Measurements from ENCODE around the gene COL4A2. TPM values are rescaled to one million over a fixed set of nuclear protein-coding genes. Genes with fewer than 3 reads are reported as not detected.

The COL4A2 gene
- total RNA-seq, 2 donors from 2014 or later = not detected

DNA sequence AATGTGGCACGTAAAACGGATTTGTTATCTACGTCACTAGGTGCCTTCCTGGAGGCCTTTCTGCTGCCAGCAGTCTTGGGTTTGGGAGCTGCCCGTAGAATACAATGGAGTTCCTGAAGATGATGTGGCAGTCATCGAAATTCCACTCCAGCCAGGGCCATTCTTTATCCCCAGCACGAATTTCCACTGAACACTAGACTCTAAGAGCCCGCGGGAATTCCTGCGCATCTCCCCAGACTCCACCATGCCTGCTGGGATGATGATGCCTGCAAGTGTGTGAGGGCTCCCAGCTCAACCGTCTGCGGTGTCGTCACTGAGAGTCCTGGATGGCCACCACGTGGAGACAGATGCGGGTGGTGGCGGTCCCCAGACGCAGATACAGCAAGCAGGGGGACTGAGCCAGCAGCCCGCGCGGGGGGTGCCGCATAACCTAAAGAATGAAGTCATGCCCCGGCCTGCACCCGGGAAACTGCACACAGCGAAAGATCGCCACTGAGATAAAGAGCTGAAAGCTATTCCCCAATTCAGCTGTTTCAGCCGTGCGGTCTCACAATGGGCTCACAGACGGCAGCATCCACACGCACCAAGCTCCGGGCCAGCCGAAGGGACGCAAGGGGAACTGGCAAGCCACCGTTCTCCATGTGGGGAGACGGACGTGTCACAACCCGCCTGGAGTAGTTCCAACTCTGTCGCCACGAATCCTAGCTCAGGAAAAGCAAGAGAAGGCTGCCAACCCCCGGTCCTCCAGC is 41.2 kb upstream of the COL4A2 start:
- Mint-ChIP-seq H3K9me3 (no peaks in the 10 kb centered on the region), H3K36me3 (ENCODE audit: insufficient read depth in 2 of 2) (no peaks in the 10 kb centered on the region), H3K27ac (no peak overlapping the region), H3K4me1 (ENCODE audit: low read depth) (no peaks in the 10 kb centered on the region), H3K4me3 (no peak overlapping the region), H3K27me3 (ENCODE audit: low read depth) (peaks cover 44% of the 10 kb centered on the region)
- ATAC-seq (replicated peaks in 1 of 2) (no peak), DNase-seq (no peak)

DNA sequence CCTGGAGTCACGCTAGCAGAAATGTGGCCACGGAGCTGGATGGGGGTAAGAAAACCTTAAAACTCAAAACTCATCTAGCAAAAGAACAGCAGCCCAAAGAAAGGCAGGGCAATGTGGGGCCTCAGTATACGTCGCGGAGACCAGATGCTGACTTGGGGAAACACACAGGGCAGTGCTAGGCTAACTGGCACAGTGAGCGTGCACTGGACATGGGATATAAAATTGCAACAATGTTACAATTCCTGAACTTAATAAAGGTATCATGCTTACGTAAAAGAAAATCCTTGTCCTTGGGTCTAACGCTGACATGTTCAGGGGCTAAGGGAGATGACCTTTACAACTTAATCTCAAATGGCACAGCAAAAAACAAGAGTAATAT is 40.7 kb upstream of the COL4A2 start:
- no peaks in the 10 kb centered on the region for H3K4me1 Mint-ChIP-seq (ENCODE audit: low read depth)
- no peak for ATAC-seq (replicated peaks in 1 of 2)
- DNase-seq = no peak

DNA sequence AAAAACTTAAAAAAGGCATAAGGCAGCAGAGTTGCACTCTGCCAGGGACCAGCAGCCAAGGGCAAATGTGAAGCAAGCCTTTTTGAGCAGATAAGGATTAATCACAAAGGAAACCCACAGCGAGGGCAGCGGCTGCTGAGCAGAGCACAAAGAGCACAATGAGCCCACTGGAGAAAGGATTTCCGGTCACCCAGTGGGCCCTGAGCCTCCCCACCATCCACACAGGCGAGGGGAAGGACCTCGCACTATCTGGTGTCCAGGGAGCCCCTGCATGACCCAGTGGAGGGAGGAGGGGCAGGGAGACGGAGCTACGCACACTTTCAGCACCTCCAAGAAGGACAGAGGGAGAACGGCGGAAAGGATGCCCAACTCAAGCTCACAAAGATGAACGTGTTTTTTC is 40.1 kb upstream of the COL4A2 start:
- H3K27ac Mint-ChIP-seq = no peak overlapping the region
- no peaks in the 10 kb centered on the region for H3K4me1 Mint-ChIP-seq (ENCODE audit: low read depth)
- ATAC-seq (replicated peaks in 1 of 2) (no peak), DNase-seq (no peak)
- no peak overlapping the region for H3K4me3 Mint-ChIP-seq
- H3K27me3 Mint-ChIP-seq (ENCODE audit: low read depth) = peaks cover 38% of the 10 kb centered on the region
- no peaks in the 10 kb centered on the region for H3K9me3 Mint-ChIP-seq
- H3K36me3 Mint-ChIP-seq (ENCODE audit: insufficient read depth in 2 of 2) = no peaks in the 10 kb centered on the region

More for the DNA sequence above, 40.7 kb upstream of the COL4A2 start:
- Mint-ChIP-seq H3K36me3 (ENCODE audit: insufficient read depth in 2 of 2) (no peaks in the 10 kb centered on the region), H3K27me3 (ENCODE audit: low read depth) (peaks cover 44% of the 10 kb centered on the region), H3K27ac (no peak overlapping the region), H3K4me3 (no peak overlapping the region), H3K9me3 (no peaks in the 10 kb centered on the region)

DNA sequence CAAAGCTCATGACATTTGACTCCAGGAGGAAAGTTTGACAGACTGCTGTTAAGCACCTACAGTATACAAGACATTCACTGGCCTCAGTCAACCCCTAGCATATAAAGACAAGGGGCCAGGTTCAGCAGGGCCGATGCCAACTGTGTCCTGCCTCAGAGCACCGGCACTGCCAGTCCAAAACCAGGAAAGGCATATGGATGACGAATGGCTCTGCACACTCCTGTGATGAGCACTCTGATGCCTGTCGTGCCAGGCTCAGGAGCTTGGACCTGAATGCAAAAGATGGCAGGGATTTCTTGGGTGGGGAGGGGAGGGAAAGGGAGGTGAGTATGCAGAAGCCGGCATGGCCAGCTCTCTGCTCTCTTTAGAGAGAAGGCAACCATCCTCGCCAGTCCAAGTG is 39.0 kb upstream of the COL4A2 start:
- Mint-ChIP-seq H3K9me3 (no peaks in the 10 kb centered on the region), H3K27me3 (ENCODE audit: low read depth) (peaks cover 33% of the 10 kb centered on the region), H3K27ac (no peak overlapping the region), H3K36me3 (ENCODE audit: insufficient read depth in 2 of 2) (no peaks in the 10 kb centered on the region), H3K4me1 (ENCODE audit: low read depth) (no peaks in the 10 kb centered on the region), H3K4me3 (no peak overlapping the region)
- no peak for DNase-seq
- ATAC-seq (replicated peaks in 1 of 2) = no peak

DNA sequence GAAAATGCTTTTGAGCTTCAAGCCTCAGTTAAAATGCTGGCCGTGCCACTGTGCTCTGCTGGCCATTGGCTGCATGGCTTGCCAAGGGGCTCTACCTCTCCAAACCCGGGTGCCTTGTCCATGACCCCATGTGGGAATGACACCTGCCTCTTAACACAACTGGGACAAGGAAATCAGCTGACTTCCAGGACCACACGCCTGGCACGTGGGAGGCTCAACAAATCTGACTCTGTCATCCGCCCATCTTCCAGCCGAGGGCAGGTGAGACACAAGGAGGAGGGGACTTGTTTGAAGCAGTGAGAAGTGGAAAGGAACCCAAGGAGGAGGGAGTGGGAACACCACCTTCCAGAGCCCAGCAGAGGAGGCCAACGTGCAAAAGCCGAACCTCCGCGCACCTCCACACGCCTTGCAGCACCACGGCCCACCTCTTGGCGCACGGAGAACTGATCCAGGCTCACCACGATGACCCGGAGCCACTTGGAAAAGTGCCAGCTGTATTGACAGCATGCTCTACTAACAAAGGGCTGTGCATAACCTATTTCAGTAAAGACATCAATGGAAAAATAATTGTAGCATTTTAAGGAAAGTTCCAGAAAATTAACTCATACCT is 38.4 kb upstream of the COL4A2 start:
- H3K9me3 Mint-ChIP-seq = no peaks in the 10 kb centered on the region
- H3K4me3 Mint-ChIP-seq = no peak overlapping the region
- no peak for DNase-seq
- H3K27me3 Mint-ChIP-seq (ENCODE audit: low read depth) = peaks cover 36% of the 10 kb centered on the region
- H3K4me1 Mint-ChIP-seq (ENCODE audit: low read depth) = no peaks in the 10 kb centered on the region
- no peak overlapping the region for H3K27ac Mint-ChIP-seq
- no peaks in the 10 kb centered on the region for H3K36me3 Mint-ChIP-seq (ENCODE audit: insufficient read depth in 2 of 2)
- no peak for ATAC-seq (replicated peaks in 1 of 2)

DNA sequence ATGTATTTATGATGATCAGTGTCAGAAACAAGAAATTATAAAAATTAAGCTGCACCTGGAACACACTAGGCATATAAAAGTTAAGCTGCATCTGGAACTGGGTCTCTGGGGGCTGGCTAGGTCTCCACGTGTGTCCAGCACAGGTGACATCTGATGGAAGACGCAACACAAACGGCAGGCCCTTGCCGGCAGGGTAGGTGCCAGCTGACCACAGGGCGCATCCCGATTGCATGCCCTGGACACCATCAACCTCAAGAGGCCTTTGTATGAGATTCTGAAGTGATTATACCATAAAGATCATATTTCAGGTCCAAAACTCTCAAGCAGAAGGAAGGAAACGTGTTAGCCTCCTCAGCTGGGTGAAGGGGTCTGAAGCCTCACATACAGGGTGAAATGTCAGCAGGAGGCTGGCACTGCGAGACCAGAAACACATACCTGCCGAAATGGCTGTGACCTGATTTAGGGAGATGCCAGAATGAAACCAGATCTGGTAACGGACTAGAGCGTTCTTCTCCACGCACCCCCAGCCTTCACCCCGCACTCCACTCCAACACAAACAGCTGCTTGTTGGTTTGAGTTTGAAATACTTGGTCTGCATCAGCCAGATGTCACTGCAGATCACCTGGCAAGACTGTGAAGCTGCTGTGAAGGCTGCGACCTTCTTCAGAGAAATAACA is 37.4 kb upstream of the COL4A2 start:
- peaks cover 40% of the 10 kb centered on the region for H3K27me3 Mint-ChIP-seq (ENCODE audit: low read depth)

DNA sequence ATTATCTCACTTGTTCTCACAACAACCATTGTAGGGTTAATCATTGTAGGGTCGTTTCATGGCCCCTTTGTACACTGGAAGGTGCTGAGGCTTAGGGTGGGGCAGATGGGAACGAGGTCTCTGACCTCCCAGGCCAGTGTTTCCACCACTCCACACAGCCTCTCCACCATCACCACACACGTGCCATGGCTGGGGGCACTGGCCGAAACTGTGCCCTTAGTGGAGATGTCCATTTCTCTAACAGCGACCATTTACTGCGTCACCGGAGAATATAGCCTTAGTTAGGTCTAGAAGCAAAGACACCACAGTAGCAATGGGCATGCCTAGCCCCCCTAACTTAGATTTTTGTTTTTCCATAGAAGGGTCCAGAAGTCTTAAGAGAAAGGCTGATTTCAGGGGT is 36.6 kb upstream of the COL4A2 start:
- H3K4me3 Mint-ChIP-seq = no peak overlapping the region
- H3K27me3 Mint-ChIP-seq (ENCODE audit: low read depth) = peaks cover 38% of the 10 kb centered on the region
- H3K4me1 Mint-ChIP-seq (ENCODE audit: low read depth) = no peaks in the 10 kb centered on the region
- no peaks in the 10 kb centered on the region for H3K9me3 Mint-ChIP-seq
- H3K36me3 Mint-ChIP-seq (ENCODE audit: insufficient read depth in 2 of 2) = no peaks in the 10 kb centered on the region
- ATAC-seq (replicated peaks in 1 of 2) (no peak), DNase-seq (no peak)
- no peak overlapping the region for H3K27ac Mint-ChIP-seq

More for the DNA sequence above, 37.4 kb upstream of the COL4A2 start:
- Mint-ChIP-seq H3K4me3 (no peak overlapping the region), H3K9me3 (no peaks in the 10 kb centered on the region), H3K4me1 (ENCODE audit: low read depth) (no peaks in the 10 kb centered on the region), H3K27ac (no peak overlapping the region), H3K36me3 (ENCODE audit: insufficient read depth in 2 of 2) (no peaks in the 10 kb centered on the region)
- DNase-seq (no peak), ATAC-seq (replicated peaks in 1 of 2) (no peak)

DNA sequence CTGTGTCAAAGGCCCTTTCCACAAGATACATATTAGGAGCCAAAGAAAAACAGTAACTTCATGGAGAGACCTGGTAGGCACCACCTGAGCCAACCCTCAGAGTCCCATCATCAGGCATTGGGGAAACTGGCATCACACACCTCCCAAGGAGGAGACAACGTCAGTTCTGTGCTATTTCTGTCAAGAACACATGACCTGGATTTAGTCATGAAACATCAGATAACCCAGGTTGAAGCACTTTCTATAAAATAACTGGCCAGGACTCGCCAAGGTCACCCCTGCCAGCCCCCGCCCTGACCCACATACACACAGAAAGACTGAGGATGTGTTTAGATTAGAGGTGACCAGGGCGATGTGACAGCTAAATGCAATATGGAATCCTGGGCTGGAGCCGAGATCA is 35.8 kb upstream of the COL4A2 start:
- Mint-ChIP-seq H3K27ac (no peak overlapping the region), H3K4me3 (no peak overlapping the region), H3K36me3 (ENCODE audit: insufficient read depth in 2 of 2) (no peaks in the 10 kb centered on the region), H3K9me3 (no peaks in the 10 kb centered on the region), H3K27me3 (ENCODE audit: low read depth) (peaks cover 37% of the 10 kb centered on the region), H3K4me1 (ENCODE audit: low read depth) (no peaks in the 10 kb centered on the region)
- DNase-seq (no peak), ATAC-seq (replicated peaks in 1 of 2) (no peak)

DNA sequence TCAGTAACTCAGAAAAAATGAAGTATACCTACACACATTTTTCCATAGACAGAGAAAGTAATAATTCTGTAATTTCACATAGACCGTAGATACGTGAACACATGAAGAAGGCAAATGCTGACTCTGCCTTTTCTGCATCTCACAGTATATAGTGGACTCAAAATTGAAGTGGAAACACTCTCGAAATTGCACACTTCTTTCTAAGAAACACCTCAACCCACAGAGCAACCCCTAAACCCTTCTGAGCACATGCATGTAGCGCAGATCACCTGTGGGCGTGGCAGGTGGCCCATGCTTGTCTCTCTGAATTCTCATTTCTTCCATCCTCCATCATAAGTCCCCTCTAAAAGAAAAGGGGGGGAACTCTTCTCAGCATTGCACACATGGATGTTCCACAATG is 34.9 kb upstream of the COL4A2 start:
- ATAC-seq (replicated peaks in 1 of 2) (peak; percentile 24 to 64), DNase-seq (peak; percentile 3 to 8)
- no peaks in the 10 kb centered on the region for H3K9me3 Mint-ChIP-seq
- no peaks in the 10 kb centered on the region for H3K4me1 Mint-ChIP-seq (ENCODE audit: low read depth)
- peaks cover 29% of the 10 kb centered on the region for H3K27me3 Mint-ChIP-seq (ENCODE audit: low read depth)
- H3K27ac Mint-ChIP-seq = no peak overlapping the region
- H3K4me3 Mint-ChIP-seq = no peak overlapping the region
- H3K36me3 Mint-ChIP-seq (ENCODE audit: insufficient read depth in 2 of 2) = no peaks in the 10 kb centered on the region

DNA sequence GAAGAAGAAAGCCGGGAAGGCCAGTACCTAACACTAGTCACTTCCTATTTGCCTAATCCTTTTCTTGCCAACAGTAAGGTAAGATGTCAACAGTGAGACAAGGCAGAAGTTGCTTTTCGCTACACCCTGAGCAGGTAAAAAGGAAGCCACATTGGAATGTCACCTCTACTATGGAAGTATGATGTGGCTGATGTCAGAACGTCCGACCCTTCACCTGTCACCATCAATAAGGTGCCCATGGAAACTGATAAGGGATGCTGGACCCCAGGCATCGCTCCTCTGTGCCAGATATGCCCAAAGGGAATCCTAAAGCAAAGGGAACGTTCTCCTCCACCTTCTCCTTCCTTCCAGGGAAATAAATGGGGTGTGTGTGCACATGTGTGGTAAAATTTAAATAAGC is 34.4 kb upstream of the COL4A2 start:
- peaks cover 29% of the 10 kb centered on the region for H3K27me3 Mint-ChIP-seq (ENCODE audit: low read depth)
- DNase-seq (no peak), ATAC-seq (replicated peaks in 1 of 2) (no peak)
- H3K27ac Mint-ChIP-seq = no peak overlapping the region
- H3K9me3 Mint-ChIP-seq = no peaks in the 10 kb centered on the region
- H3K4me3 Mint-ChIP-seq = no peak overlapping the region
- no peaks in the 10 kb centered on the region for H3K4me1 Mint-ChIP-seq (ENCODE audit: low read depth)
- no peaks in the 10 kb centered on the region for H3K36me3 Mint-ChIP-seq (ENCODE audit: insufficient read depth in 2 of 2)

DNA sequence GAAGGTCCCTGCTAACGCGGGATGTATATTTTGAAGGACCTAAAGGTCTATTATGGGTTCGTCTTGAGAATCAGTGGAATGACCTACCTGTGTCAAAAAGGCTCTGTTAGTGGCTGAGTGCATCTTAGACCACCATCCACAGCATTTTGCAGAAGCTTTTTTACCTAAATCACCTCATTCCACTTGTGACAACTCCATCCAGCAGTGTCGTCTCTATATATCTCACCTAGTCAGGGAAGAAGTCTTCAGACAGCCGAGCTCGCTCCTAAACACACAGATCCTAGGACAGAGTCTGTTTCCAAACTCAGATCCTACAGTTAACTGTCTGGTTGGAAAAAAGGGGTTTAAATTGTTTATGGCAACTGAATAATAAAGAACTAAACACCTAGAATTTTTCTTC is 33.8 kb upstream of the COL4A2 start:
- no peaks in the 10 kb centered on the region for H3K36me3 Mint-ChIP-seq (ENCODE audit: insufficient read depth in 2 of 2)
- H3K4me1 Mint-ChIP-seq (ENCODE audit: low read depth) = no peaks in the 10 kb centered on the region
- ATAC-seq (replicated peaks in 1 of 2) = no peak
- peaks cover 29% of the 10 kb centered on the region for H3K27me3 Mint-ChIP-seq (ENCODE audit: low read depth)
- H3K9me3 Mint-ChIP-seq = no peaks in the 10 kb centered on the region
- H3K27ac Mint-ChIP-seq = no peak overlapping the region
- no peak overlapping the region for H3K4me3 Mint-ChIP-seq
- no peak for DNase-seq

DNA sequence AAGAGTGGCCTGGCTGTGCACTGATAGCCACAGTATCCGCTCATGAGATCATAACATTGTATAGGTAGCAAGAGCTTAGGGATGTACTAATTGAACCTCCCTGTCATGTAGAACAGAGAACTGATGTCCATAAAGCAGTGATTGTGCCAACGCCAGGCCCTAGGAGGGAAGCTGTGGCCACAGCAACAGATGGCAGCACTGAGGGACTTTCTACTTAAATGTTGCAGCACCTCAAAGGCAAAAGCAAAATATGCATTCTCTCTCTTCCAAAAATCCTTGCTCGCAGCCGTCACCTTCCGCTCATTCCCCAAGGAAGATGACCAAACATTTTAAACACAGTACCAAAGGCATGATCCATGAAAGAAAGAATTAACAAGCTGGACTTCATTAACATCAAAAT is 32.4 kb upstream of the COL4A2 start:
- peaks cover 5% of the 10 kb centered on the region for H3K4me1 Mint-ChIP-seq (ENCODE audit: low read depth)
- no peak overlapping the region for H3K4me3 Mint-ChIP-seq
- no peaks in the 10 kb centered on the region for H3K9me3 Mint-ChIP-seq
- no peak overlapping the region for H3K27ac Mint-ChIP-seq
- DNase-seq (no peak), ATAC-seq (replicated peaks in 1 of 2) (no peak)
- H3K36me3 Mint-ChIP-seq (ENCODE audit: insufficient read depth in 2 of 2) = no peaks in the 10 kb centered on the region
- H3K27me3 Mint-ChIP-seq (ENCODE audit: low read depth) = peaks cover 42% of the 10 kb centered on the region

DNA sequence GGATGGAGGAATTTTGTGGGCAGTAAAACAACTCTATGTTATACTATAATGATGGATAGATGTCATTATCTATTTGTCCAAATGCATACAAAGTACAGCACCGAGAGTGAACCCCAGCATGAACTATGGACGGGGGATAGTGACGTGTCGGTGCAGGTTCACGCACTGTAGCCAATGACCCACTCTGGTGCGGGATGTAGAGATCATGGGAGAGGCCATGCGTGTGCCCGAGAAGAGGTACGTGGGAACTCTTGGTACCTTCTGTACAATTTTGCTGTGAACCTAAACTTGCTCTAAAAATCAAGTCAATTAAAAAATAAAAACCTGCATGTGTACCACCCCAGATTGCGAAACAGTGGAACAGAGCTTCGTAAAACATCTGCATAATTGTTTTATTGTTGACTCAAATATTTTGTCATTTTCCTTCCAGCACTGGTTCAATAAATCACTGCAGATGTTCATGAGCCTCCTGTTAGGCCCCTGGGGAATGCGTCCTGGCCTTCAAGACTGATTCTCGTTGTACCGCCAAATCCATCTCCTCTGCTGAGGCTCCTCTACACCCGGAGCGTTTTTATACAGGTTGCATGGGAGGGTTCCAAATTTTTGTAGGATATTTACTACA is 31.0 kb upstream of the COL4A2 start:
- no peak for DNase-seq
- peaks cover 11% of the 10 kb centered on the region for H3K4me1 Mint-ChIP-seq (ENCODE audit: low read depth)
- no peak overlapping the region for H3K4me3 Mint-ChIP-seq
- H3K27me3 Mint-ChIP-seq (ENCODE audit: low read depth) = peaks cover 40% of the 10 kb centered on the region
- ATAC-seq (replicated peaks in 1 of 2) = no peak
- H3K9me3 Mint-ChIP-seq = no peaks in the 10 kb centered on the region
- H3K27ac Mint-ChIP-seq = no peak overlapping the region
- H3K36me3 Mint-ChIP-seq (ENCODE audit: insufficient read depth in 2 of 2) = no peaks in the 10 kb centered on the region

All from activated T-cell treated with anti-CD3 and anti-CD28 coated beads, Interleukin-2, amount 50 U/mL, for 72 hours (primary cell).